Calu3 (cell line): ENCODE results near the gene GNG4. TPM values are rescaled to one million over a fixed set of nuclear protein-coding genes. Genes with fewer than 3 reads are reported as not detected.

Experiments used
- BruUV-seq: library from RNA; stranded (reverse); fragments of 400-500 nt; replicated peaks from 2 replicates; lab custom pipeline; 2021; lab: Mats Ljungman, UMichigan
- CTCF ChIA-PET: fragments of 300-600 bp; sonication (Branson Sonifier 250); formaldehyde crosslinking; loops from one replicate; lab custom pipeline; 2022; ENCODE audit warnings: antibody characterized with exemption; lab: Charles Lee
- DNase-seq: peaks from one replicate; pipeline ENCODE4 v3.0.0; 2022
- H3K27ac Mint-ChIP-seq: one replicate; pipeline ENCODE4 v1.8.0; 2022; ENCODE audit warnings: mixed read lengths; ENCODE audit not compliant: unreplicated experiment
- H3K27me3 Mint-ChIP-seq: one replicate; pipeline ENCODE4 v1.8.0; 2022; ENCODE audit warnings: mixed read lengths; ENCODE audit not compliant: unreplicated experiment
- H3K36me3 Mint-ChIP-seq: one replicate; pipeline ENCODE4 v1.8.0; 2022; ENCODE audit warnings: mild to moderate bottlenecking, moderate library complexity, mixed read lengths; ENCODE audit not compliant: insufficient read depth, unreplicated experiment
- H3K4me1 Mint-ChIP-seq: one replicate; pipeline ENCODE4 v1.8.0; 2022; ENCODE audit warnings: mild to moderate bottlenecking, low read depth, mixed read lengths; ENCODE audit not compliant: unreplicated experiment
- H3K4me3 Mint-ChIP-seq: one replicate; pipeline ENCODE4 v1.8.0; 2022; ENCODE audit warnings: mild to moderate bottlenecking, low read depth, moderate library complexity, mixed read lengths; ENCODE audit not compliant: unreplicated experiment
- H3K9me3 Mint-ChIP-seq: one replicate; pipeline ENCODE4 v1.8.0; 2022; ENCODE audit warnings: low read depth, mixed read lengths; ENCODE audit not compliant: unreplicated experiment
- intact Hi-C: fragments of 100-400 bp; cut with micrococcal nuclease; formaldehyde crosslinking; loops from one replicate; pipeline ENCODE4 v1.10.0; 2022; ENCODE audit not compliant: unreplicated experiment
- total RNA-seq: library from RNA; stranded (reverse); gene quantifications from 2 replicates; pipeline ENCODE4 v1.2.3, GENCODE V29; 2022
- TF ChIP-seq, protein P1 (sequence below): fragments of 200-600 bp; IDR thresholded peaks from one replicate; pipeline ENCODE4 v1.8.0; 2022; ENCODE audit warnings: antibody characterized with exemption; ENCODE audit not compliant: unreplicated experiment

GNG4 gene
- total RNA-seq, 1 experiment from 2014 or later, result 18.4 TPM

DNA sequence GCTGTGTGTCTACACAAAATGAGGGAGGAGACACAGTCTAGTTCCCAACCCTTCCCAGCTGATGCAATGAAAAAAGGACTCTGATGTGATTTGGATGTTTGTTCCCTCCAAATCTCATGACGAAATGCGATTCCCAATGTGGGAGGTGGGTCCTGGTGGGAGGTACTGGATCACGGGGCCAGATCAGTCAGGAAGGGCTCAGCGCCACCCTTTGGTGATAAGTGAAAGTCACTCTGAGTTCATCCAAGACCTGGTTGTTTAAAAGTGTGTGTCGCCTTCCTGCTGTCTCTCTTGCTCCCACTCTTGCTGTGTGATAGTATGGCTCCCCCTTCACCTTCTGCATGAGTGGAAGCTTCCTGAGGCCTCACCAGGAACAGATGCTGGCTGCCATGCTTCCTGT is 63.2 kb downstream of the GNG4 start:
- peaks cover 8% of the 10 kb centered on the region for H3K9me3 Mint-ChIP-seq
- no peaks in the 10 kb centered on the region for H3K36me3 Mint-ChIP-seq

DNA sequence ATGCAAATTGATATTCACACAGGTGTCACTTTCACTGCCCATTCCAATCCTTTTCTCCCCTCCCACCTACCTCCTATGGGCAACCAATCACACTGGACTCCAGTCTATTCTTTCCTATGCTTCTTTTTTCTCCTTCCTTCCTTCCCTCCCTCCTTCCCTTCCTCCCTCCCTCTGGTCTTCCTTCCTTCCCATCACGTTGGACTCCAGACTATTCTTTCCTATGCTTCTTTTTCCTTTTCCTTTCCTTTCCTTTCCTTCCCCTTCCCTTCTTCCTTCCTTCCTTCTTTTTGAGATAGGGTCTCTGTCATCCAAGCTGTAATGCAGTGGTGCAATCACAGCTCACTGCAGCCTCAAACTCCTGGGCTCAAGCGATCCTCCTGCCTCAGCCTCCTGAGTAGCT is 64.6 kb downstream of the GNG4 start:
- H3K4me3 Mint-ChIP-seq, result no peak overlapping the region
- no peaks in the 10 kb centered on the region for H3K4me1 Mint-ChIP-seq
- no peak overlapping the region for H3K27ac Mint-ChIP-seq
- H3K27me3 Mint-ChIP-seq, result no peaks in the 10 kb centered on the region
- no peaks in the 10 kb centered on the region for H3K36me3 Mint-ChIP-seq
- DNase-seq, result no peak
- TF ChIP-seq, protein P1, sequence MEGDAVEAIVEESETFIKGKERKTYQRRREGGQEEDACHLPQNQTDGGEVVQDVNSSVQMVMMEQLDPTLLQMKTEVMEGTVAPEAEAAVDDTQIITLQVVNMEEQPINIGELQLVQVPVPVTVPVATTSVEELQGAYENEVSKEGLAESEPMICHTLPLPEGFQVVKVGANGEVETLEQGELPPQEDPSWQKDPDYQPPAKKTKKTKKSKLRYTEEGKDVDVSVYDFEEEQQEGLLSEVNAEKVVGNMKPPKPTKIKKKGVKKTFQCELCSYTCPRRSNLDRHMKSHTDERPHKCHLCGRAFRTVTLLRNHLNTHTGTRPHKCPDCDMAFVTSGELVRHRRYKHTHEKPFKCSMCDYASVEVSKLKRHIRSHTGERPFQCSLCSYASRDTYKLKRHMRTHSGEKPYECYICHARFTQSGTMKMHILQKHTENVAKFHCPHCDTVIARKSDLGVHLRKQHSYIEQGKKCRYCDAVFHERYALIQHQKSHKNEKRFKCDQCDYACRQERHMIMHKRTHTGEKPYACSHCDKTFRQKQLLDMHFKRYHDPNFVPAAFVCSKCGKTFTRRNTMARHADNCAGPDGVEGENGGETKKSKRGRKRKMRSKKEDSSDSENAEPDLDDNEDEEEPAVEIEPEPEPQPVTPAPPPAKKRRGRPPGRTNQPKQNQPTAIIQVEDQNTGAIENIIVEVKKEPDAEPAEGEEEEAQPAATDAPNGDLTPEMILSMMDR, result no peak
- no TSS peak for BruUV-seq
- CTCF ChIA-PET, result no interaction called here
- H3K9me3 Mint-ChIP-seq, result peaks cover 8% of the 10 kb centered on the region
- intact Hi-C loops, result no loop called here

More for the DNA sequence above, 63.2 kb downstream of the GNG4 start:
- H3K27me3 Mint-ChIP-seq, result no peaks in the 10 kb centered on the region
- DNase-seq, result no peak
- H3K27ac Mint-ChIP-seq, result no peak overlapping the region
- intact Hi-C loops, result no loop called here
- no peaks in the 10 kb centered on the region for H3K4me1 Mint-ChIP-seq
- no peak overlapping the region for H3K4me3 Mint-ChIP-seq
- CTCF ChIA-PET, result no interaction called here
- TF ChIP-seq, protein P1, result no peak
- BruUV-seq, result no TSS peak

DNA sequence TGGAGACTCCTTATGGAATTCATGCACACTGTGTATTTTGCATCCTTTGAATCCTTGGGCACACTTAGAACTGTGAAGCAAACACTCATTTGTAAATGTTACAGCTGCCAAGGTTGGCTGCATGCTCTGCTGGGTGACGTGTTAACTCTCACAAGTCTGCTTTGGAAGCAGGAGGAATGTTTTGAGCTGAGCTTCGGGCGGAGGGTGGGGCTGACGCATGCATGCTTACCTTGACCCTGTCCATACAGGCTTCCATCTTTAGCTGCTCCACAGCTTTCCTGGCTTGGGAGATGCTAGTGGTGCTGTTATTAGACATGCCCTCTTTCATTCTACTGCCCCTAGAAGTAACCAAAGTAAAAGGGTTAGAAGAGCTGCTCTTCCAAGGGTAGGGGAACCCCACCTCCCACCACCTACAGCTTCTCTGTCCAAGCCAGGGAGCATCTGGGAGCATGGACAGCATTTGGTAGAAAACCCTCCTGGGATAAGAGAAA is 66.0 kb downstream of the GNG4 start:
- CTCF ChIA-PET, result interaction anchor here (0.7 kb wide), 1 partner anchor 13 kb away, joined by 4 read pairs; no protein-coding TSS in a partner anchor
- intact Hi-C loops, result no loop called here
- Mint-ChIP-seq H3K4me1 (no peaks in the 10 kb centered on the region), H3K9me3 (peaks cover 2% of the 10 kb centered on the region), H3K36me3 (no peaks in the 10 kb centered on the region), H3K4me3 (no peak overlapping the region), H3K27ac (no peak overlapping the region), H3K27me3 (no peaks in the 10 kb centered on the region)
- no TSS peak for BruUV-seq
- TF ChIP-seq, protein P1, result no peak
- no peak for DNase-seq

DNA sequence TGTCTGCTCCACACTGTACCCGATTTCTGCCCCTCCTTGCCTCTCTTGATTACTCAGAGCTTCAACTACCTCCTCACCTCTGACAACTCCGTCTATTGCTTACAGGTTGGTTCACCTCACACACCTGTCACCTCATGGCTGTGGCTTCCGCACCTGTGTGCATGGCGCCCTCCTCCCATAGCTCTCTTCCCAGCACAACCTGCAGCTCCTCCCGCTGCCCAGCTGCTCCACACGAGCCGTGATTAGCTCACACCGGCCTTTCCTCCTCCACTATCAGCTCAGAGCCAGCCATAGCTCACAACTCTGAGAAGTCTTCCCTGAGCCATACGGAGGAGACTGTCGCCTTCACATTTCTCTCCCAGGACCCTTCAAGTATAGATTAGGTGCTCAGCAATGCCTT is 67.5 kb downstream of the GNG4 start:
- no peaks in the 10 kb centered on the region for H3K4me1 Mint-ChIP-seq
- intact Hi-C loops, result no loop called here
- CTCF ChIA-PET, result interaction anchor here (0.7 kb wide), 1 partner anchor 10 kb away, joined by 3 read pairs; no protein-coding TSS in a partner anchor
- no TSS peak for BruUV-seq
- TF ChIP-seq, protein P1, result no peak
- H3K27ac Mint-ChIP-seq, result no peak overlapping the region
- H3K27me3 Mint-ChIP-seq, result no peaks in the 10 kb centered on the region
- no peak overlapping the region for H3K4me3 Mint-ChIP-seq
- no peaks in the 10 kb centered on the region for H3K9me3 Mint-ChIP-seq
- H3K36me3 Mint-ChIP-seq, result no peaks in the 10 kb centered on the region
- no peak for DNase-seq
